ENCODE results near the gene PKD1L1. TPM values are rescaled to one million over a fixed set of nuclear protein-coding genes. Genes with fewer than 3 reads are reported as not detected.

Gene PKD1L1
- polyA plus RNA-seq, 1 donor (not counting 4 experiments of a cell fraction or from before 2014, with no cell fraction given) = 0.04 TPM

DNA sequence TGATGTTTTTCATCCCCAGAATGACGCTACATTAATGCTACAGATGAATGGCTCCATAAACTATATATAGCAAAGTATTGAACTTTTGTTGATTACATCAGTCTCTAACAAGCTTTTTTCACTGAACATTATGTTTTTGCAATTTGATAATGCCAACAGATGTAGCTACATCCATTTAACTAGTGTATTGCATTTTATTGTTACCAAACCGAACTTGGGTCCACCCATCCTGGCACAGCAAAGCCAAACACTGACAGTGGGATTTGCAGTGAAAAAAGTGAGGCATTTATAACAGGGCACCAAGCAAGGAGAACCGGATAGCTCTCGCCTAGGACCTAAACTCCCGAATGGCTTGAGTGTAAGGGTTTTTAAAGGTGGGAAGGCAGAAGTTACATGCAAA, 183.5 kb downstream of the PKD1L1 start:
- no peak overlapping the region for H3K9ac ChIP-seq (ENCODE audit: control insufficient read depth, extremely low read depth, insufficient read depth, low read length)
- H3K9me1 ChIP-seq (ENCODE audit: control insufficient read depth, extremely low read depth, insufficient read depth, low read length) = no peaks in the 10 kb centered on the region
- no peaks in the 10 kb centered on the region for H3K4me1 ChIP-seq (ENCODE audit: control insufficient read depth, extremely low read depth, insufficient read depth, low read length)
- no peaks in the 10 kb centered on the region for H3K27me3 ChIP-seq (ENCODE audit: control insufficient read depth, extremely low read depth, insufficient read depth, low read length)
- H2AFZ ChIP-seq (ENCODE audit: control insufficient read depth, low read length) = no peak overlapping the region
- no peak overlapping the region for H3K4me3 ChIP-seq (ENCODE audit: control insufficient read depth in 2 of 3, extremely low read depth in 1 of 3, insufficient read depth in 2 of 3, low read depth in 1 of 3, low read length in 3 of 3)
- TF ChIP-seq, protein P1, sequence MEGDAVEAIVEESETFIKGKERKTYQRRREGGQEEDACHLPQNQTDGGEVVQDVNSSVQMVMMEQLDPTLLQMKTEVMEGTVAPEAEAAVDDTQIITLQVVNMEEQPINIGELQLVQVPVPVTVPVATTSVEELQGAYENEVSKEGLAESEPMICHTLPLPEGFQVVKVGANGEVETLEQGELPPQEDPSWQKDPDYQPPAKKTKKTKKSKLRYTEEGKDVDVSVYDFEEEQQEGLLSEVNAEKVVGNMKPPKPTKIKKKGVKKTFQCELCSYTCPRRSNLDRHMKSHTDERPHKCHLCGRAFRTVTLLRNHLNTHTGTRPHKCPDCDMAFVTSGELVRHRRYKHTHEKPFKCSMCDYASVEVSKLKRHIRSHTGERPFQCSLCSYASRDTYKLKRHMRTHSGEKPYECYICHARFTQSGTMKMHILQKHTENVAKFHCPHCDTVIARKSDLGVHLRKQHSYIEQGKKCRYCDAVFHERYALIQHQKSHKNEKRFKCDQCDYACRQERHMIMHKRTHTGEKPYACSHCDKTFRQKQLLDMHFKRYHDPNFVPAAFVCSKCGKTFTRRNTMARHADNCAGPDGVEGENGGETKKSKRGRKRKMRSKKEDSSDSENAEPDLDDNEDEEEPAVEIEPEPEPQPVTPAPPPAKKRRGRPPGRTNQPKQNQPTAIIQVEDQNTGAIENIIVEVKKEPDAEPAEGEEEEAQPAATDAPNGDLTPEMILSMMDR (optimal IDR thresholded peaks at IDR 0.05 in 1 of 3, IDR thresholded peaks at IDR 0.05 in 1 of 3, conservative IDR thresholded peaks at IDR 0.05 in 1 of 3; ENCODE audit: extremely low read depth in 1 of 3, insufficient read depth in 2 of 3, low read length in 3 of 3) = no peak
- no peak for TF ChIP-seq EZH2 (IDR thresholded peaks at IDR 0.05; ENCODE audit: low read length)
- H3K9me3 ChIP-seq (ENCODE audit: control insufficient read depth, low read depth, low read length) = no peaks in the 10 kb centered on the region
- H3K4me2 ChIP-seq (ENCODE audit: control insufficient read depth, extremely low read depth, insufficient read depth, low read depth, low read length) = no peak overlapping the region
- no peaks in the 10 kb centered on the region for H4K20me1 ChIP-seq (ENCODE audit: control insufficient read depth, extremely low read depth, insufficient read depth, low read length)
- no peaks in the 10 kb centered on the region for H3K36me3 ChIP-seq (ENCODE audit: control insufficient read depth in 2 of 2, extremely low read depth in 1 of 2, insufficient read depth in 2 of 2, low read length in 2 of 2)
- no peaks in the 10 kb centered on the region for H3K79me2 ChIP-seq (ENCODE audit: control insufficient read depth, insufficient read depth, low read length)
- FAIRE-seq (no peak), DNase-seq (ENCODE audit: low read depth, low spot score) (no peak)
- no peak overlapping the region for H3K27ac ChIP-seq (ENCODE audit: control insufficient read depth, insufficient read depth, low read length)
- dilution Hi-C loops (cut with MboI; ENCODE audit: extremely low pct_ligation_motif_present, low sequenced_read_pairs) = no loop called here

DNA sequence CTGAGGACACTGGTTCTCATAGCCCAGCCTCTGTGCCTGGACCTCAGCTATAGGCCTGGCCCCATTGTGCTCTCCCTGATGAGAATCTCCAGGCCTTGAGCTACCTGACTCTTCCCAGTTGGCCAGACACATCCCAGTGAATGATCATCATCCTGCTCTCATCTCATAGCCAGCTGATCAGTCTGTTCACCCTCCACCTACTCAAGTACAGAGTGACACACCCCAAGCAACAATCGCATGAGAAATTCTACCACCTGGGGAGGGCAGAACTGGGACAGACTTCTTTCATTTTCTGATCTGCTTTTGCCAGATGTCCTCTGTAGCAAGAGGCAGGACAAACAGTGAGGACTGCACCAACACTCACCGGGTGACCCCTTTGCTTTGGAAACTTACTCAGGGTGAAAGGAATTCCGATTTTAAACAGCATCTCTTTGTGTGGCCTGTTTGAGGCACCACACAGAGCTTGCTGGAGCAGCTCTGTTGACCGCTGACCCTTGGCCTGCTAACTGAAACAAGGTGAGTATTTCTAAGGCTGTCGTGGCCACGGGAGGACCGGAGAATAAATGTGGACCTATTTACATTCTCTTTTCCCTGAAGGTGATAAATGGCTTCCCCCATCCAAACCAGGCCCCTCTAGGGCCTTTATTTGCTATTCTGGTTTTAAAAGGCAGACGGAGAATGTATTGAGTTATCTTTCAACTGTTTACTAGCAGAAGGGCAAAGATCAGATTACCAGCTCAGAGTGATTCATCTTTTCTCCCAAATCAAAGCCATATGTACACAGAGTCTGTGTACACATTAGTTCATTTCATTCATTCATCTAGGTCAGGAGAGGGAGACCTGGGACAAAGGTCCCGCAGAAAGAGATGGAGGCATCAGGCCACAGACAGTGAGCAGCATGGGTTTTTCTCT, 184.9 kb downstream of the PKD1L1 start:
- Histone ChIP-seq H3K36me3 (ENCODE audit: control insufficient read depth in 2 of 2, extremely low read depth in 1 of 2, insufficient read depth in 2 of 2, low read length in 2 of 2) (no peaks in the 10 kb centered on the region), H3K9me3 (ENCODE audit: control insufficient read depth, low read depth, low read length) (no peaks in the 10 kb centered on the region), H4K20me1 (ENCODE audit: control insufficient read depth, extremely low read depth, insufficient read depth, low read length) (no peaks in the 10 kb centered on the region), H3K79me2 (ENCODE audit: control insufficient read depth, insufficient read depth, low read length) (no peaks in the 10 kb centered on the region), H3K9ac (ENCODE audit: control insufficient read depth, extremely low read depth, insufficient read depth, low read length) (no peak overlapping the region), H3K27me3 (ENCODE audit: control insufficient read depth, extremely low read depth, insufficient read depth, low read length) (no peaks in the 10 kb centered on the region), H3K4me1 (ENCODE audit: control insufficient read depth, extremely low read depth, insufficient read depth, low read length) (peaks cover 1% of the 10 kb centered on the region), H3K27ac (ENCODE audit: control insufficient read depth, insufficient read depth, low read length) (no peak overlapping the region), H2AFZ (ENCODE audit: control insufficient read depth, low read length) (no peak overlapping the region), H3K9me1 (ENCODE audit: control insufficient read depth, extremely low read depth, insufficient read depth, low read length) (no peaks in the 10 kb centered on the region), H3K4me2 (ENCODE audit: control insufficient read depth, extremely low read depth, insufficient read depth, low read depth, low read length) (no peak overlapping the region), H3K4me3 (ENCODE audit: control insufficient read depth in 2 of 3, extremely low read depth in 1 of 3, insufficient read depth in 2 of 3, low read depth in 1 of 3, low read length in 3 of 3) (no peak overlapping the region)
- dilution Hi-C loops (cut with MboI; ENCODE audit: extremely low pct_ligation_motif_present, low sequenced_read_pairs) = no loop called here
- FAIRE-seq (no peak), DNase-seq (ENCODE audit: low read depth, low spot score) (no peak)
- TF ChIP-seq, protein P1 (optimal IDR thresholded peaks at IDR 0.05 in 1 of 3, IDR thresholded peaks at IDR 0.05 in 1 of 3, conservative IDR thresholded peaks at IDR 0.05 in 1 of 3; ENCODE audit: extremely low read depth in 1 of 3, insufficient read depth in 2 of 3, low read length in 3 of 3) = no peak
- TF ChIP-seq EZH2 (IDR thresholded peaks at IDR 0.05; ENCODE audit: low read length) = no peak
